ENCODE measurements around the gene AMER3.

The AMER3 gene

DNA sequence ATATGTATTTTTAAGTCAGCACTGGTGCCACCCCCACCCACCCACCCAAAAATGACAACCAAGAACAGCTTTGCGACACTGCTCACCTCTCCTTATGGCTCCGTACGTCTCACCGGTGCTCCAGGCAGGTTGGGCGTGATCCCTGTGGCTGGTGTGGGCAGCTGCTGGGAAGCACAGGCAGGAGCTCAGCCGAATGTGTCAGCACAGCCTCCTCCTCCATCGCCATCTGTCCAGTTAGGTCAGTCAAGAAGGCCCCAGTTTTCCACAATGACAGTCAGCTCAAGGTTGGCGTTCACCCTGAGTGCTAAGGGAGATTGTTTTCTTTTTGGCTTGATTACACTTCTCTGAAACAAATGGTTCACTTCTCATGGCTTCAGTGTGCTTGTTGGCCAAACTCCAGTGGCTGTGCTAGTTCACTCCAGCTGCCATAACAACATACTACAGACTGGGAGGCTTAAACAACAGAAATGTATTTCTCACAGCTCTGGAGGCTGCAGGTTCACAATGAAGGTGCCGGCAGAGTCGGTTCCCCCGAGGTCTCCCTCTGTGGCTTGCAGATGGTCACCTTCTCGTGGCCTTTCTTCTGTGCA, 30.2 kb downstream of the AMER3 start:
- TF ChIP-seq ZNF274 (IDR thresholded peaks at IDR 0.05; ENCODE audit: low read depth, low read length): no peak
- no peak overlapping the region for H3K4me3 ChIP-seq (ENCODE audit: low read length)

- no peak overlapping the region for H3K4me3 ChIP-seq (ENCODE audit: low read length)
- TF ChIP-seq ZNF274 (IDR thresholded peaks at IDR 0.05; ENCODE audit: low read depth, low read length): no peak
Measured at GRCh38 chr2:130786076-130786475, 30.7 kb downstream of the AMER3 start.

- no peak overlapping the region for H3K4me3 ChIP-seq (ENCODE audit: low read length)
- TF ChIP-seq ZNF274 (IDR thresholded peaks at IDR 0.05; ENCODE audit: low read depth, low read length): no peak
Measured at GRCh38 chr2:130787841-130788240, 32.5 kb downstream of the AMER3 start.

- H3K4me3 ChIP-seq (ENCODE audit: low read length): no peak overlapping the region
- no peak for TF ChIP-seq ZNF274 (IDR thresholded peaks at IDR 0.05; ENCODE audit: low read depth, low read length)
Measured at GRCh38 chr2:130790312-130790711, 35.0 kb downstream of the AMER3 start.

DNA sequence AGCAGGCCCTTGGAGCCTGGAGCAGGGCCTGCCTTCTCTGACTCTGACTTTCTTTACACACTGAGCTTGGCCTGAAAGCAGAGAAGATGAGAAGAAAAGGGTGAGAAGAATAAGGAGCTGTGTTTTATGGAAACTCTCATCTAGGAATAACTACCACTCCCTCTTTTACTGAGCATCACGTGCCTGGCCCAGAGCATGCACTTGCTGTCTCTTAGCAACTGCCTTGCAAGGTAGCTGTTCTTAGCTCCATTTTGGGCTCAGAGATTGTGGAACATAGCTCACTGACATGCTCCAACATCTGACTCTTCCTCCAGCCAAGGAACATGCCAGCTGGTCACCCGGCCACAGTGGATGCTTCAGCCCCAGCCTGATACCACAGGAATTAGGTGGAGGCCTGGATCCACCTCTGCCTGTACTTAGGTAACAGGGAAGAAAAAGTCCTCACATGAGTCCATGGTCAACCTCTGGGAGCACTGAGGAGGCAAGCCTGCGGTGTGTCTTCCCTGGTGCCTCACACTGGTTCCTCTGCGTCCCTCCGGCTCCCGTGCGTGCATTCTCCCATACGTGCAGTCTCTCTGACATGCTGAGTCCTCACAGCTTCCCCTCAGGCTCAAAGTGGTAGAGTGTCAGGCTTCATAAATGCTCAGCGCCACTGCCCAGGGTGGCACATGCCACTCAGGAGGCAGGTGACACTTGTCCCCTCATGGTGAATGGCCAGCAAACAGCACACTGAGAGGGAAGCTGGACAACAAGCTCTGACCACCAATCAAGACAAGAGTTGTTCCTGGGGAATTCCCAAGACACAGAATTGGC, 35.7 kb downstream of the AMER3 start:
- no peak for TF ChIP-seq ZNF274 (IDR thresholded peaks at IDR 0.05; ENCODE audit: low read depth, low read length)

GRCh38 chr2:130791617-130791939, 36.2 kb downstream of the AMER3 start:
- H3K4me3 ChIP-seq (ENCODE audit: low read length): no peak overlapping the region
- TF ChIP-seq ZNF274 (IDR thresholded peaks at IDR 0.05; ENCODE audit: low read depth, low read length): no peak

More for the DNA sequence above, 35.7 kb downstream of the AMER3 start:
- H3K4me3 ChIP-seq (ENCODE audit: low read length): no peak overlapping the region

- no peak overlapping the region for H3K4me3 ChIP-seq (ENCODE audit: low read length)
- TF ChIP-seq ZNF274 (IDR thresholded peaks at IDR 0.05; ENCODE audit: low read depth, low read length): no peak
Measured at GRCh38 chr2:130795431-130795830, 40.1 kb downstream of the AMER3 start.

DNA sequence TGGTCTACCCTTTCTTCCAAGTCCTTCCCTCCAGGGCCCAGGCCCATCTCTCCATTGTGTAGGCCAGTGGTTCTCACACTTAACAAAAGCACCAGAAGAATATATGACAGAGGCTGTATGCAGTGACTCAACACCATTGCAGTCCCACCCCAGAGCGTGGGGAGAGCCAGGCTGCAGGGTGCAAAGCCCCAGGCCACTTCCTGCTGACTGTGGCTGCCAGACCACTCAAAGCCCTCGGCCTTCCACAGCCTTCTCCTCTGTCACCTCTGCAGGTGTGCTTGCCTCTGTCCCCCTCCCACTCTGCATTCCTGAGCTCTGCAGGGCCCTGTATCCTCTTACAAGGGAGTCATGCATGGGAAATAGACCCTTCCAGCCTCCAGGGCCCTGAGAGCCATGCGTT, 41.0 kb downstream of the AMER3 start:
- TF ChIP-seq ZNF274 (IDR thresholded peaks at IDR 0.05; ENCODE audit: low read depth, low read length): no peak
- H3K4me3 ChIP-seq (ENCODE audit: low read length): no peak overlapping the region

- no peak for TF ChIP-seq ZNF274 (IDR thresholded peaks at IDR 0.05; ENCODE audit: low read depth, low read length)
- H3K4me3 ChIP-seq (ENCODE audit: low read length): peak overlapping the region; percentile 71
Measured at GRCh38 chr2:130797493-130798435, 42.4 kb downstream of the AMER3 start.

DNA sequence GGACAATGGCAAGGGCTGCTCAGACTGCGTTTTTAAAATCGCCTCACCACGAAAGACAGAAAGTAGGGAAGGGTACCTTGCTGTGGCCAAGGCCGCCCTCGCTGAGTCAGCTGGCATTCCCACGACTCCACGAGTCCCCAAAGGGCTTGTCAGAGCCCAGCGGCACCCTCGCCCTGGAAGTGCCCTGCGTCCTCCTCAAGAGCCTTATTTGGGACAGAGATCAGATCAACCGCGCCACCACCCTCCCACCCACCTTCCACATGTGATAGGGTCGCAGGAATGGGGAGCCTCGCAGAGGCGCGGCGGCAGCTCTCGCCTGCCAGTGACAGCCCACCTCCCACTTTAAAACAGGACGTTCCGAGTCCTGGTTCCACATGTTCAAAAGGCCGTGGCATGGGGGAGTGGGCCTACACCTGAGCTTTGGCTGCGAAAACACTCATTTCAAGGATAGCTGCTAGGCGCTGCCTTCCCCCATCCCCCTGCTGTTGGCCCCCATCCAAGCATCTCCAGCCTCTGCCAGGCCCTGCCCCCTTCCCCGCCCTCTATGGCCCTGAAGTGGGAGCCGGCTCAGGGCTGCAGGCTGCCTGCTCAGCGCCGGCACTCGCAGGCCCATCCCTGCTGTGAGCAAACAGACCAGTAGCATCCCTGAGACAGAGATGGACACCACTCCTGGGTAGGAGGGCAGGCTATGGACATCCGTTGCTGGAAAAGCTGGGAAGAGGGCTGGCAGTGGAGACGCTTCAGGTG, 43.3 kb downstream of the AMER3 start:
- H3K4me3 ChIP-seq (ENCODE audit: low read length): peak overlapping the region; percentile 71; the same call in 1 of the 2 replicates
- TF ChIP-seq ZNF274 (IDR thresholded peaks at IDR 0.05; ENCODE audit: low read depth, low read length): no peak

- no peak for TF ChIP-seq ZNF274 (IDR thresholded peaks at IDR 0.05; ENCODE audit: low read depth, low read length)
- no peak overlapping the region for H3K4me3 ChIP-seq (ENCODE audit: low read length)
Measured at GRCh38 chr2:130799295-130799694, 44.0 kb downstream of the AMER3 start.

- H3K4me3 ChIP-seq (ENCODE audit: low read length): no peak overlapping the region
- TF ChIP-seq ZNF274 (IDR thresholded peaks at IDR 0.05; ENCODE audit: low read depth, low read length): no peak
Measured at GRCh38 chr2:130805613-130806012, 50.3 kb downstream of the AMER3 start.

GRCh38 chr2:130806370-130806769, 51.0 kb downstream of the AMER3 start:
- no peak for TF ChIP-seq ZNF274 (IDR thresholded peaks at IDR 0.05; ENCODE audit: low read depth, low read length)

More at GRCh38 chr2:130806370-130806769, 51.0 kb downstream of the AMER3 start:
- H3K4me3 ChIP-seq (ENCODE audit: low read length): no peak overlapping the region
